Heart left ventricle (tissue), 16 donors: ENCODE results near the gene C1orf74. TPM values are rescaled to one million over a fixed set of nuclear protein-coding genes. Genes with fewer than 3 reads are reported as not detected.

Source experiments
- ATAC-seq, 4 donors: fragments of 200-7000 bp; cut with Tn5 transposase; one replicate each; pipeline ENCODE4 v1.9.1; 2020 to 2022; ENCODE audit warnings: moderate library complexity in 4 of 4, mild to moderate bottlenecking in 3 of 4, moderate number of reproducible peaks in 1 of 4
- DNase-seq, 5 donors: peaks; one replicate each; pipeline ENCODE4 v3.0.0-alpha.2; 2020
- H3K27ac ChIP-seq, 12 donors: fragments of 200-600 bp; sonication (generic) in 4 of 12; one replicate each; pipeline versions ENCODE4 v1.5.0 to v1.8.0; 2016 to 2022; ENCODE audit warnings: mild to moderate bottlenecking in 2 of 12
- H3K27me3 ChIP-seq, 9 donors: fragments of 200-600 bp; sonication (generic) in 2 of 9; one replicate each; pipeline versions ENCODE4 v1.5.1 to v1.8.0; 2016 to 2022; ENCODE audit warnings: mild to moderate bottlenecking in 3 of 9
- H3K36me3 ChIP-seq, 9 donors: fragments of 200-600 bp; sonication (generic) in 2 of 9; one replicate each; pipeline versions ENCODE4 v1.5.0 to v1.8.0; 2018 to 2022; ENCODE audit warnings: mild to moderate bottlenecking in 2 of 9
- H3K4me1 ChIP-seq, 12 donors: fragments of 200-600 bp; sonication (generic) in 4 of 12; one replicate each; pipeline versions ENCODE4 v1.5.0 to v1.8.0; 2016 to 2022; ENCODE audit warnings: mild to moderate bottlenecking in 3 of 12
- H3K4me3 ChIP-seq, 12 donors: fragments of 200-600 bp; sonication (generic) in 4 of 12; one replicate each; pipeline versions ENCODE4 v1.5.0 to v1.8.0; 2017 to 2022; ENCODE audit warnings: mild to moderate bottlenecking in 9 of 12, moderate library complexity in 4 of 12
- H3K9me3 ChIP-seq, 12 donors: fragments of 200-600 bp; sonication (generic) in 4 of 12; one replicate each; pipeline versions ENCODE4 v1.5.0 to v1.8.0; 2016 to 2022; ENCODE audit warnings: mild to moderate bottlenecking in 1 of 12
- POLR2A ChIP-seq, 2 donors: fragments of 450-650 bp; IDR thresholded peaks; one replicate each; pipeline ENCODE4 v1.6.1; 2017; ENCODE audit warnings: antibody characterized with exemption in 2 of 2, mild to moderate bottlenecking in 2 of 2, moderate library complexity in 2 of 2
- WGBS, 4 donors: extraction: QIAGEN DNeasy Blood & Tissue Kit in 2 of 4; methylation state at CpG; one replicate each; pipeline versions ENCODE4 v1.1.5 to v1.1.7; 2013 to 2018; 5-methylcytosine and 5-hydroxymethylcytosine counted together
- intact Hi-C, 10 donors: fragments of 100-400 bp; cut with DNase I; formaldehyde crosslinking; loops; one replicate each; pipeline versions ENCODE4 v1.11.1 to v1.14.2; 2022
- polyA plus RNA-seq, 2 donors: library from polyadenylated mRNA; stranded (reverse); fragments of 200-250 nt; gene quantifications; one replicate each; pipeline ENCODE4 v1.2.3, GENCODE V29; 2013
- total RNA-seq, 9 donors: library from RNA; depleted of rRNA in 2 of 9; stranded (reverse); fragments of >200 nt in 2 of 9; fragmentation: NEBNext Ultra II Directional in 3 of 9; extraction: Animal tissue kit (Norgen Biotek cat#: 25700) in 3 of 9; gene quantifications; one replicate each; pipeline versions ENCODE4 v1.1.0 to v1.2.4, GENCODE V29; 2016 to 2023
- TF ChIP-seq, protein P1 (sequence below), 12 donors: fragments of 200-600 bp; sonication (generic) in 4 of 12; IDR thresholded peaks; one replicate each; pipeline versions ENCODE4 v1.5.0 to v1.8.0; 2018 to 2022; ENCODE audit warnings: antibody characterized with exemption in 12 of 12, mild to moderate bottlenecking in 5 of 12
- donor health status: ischemic (EF 13 %, LVEDD 7.1; RV severe dilation, severe dysfunction).
- donor health status: healthy with polysubstance abuse.
- donor health status: DM: no; HTN: yes; CAD: no.
- donor health status: DM: no; HTN: no; CAD: no.
- donor health status: ischemic (EF 25% LVEDD 6.9; RV normal size, moderate dysfunction).
- donor health status: ischemic (EF 25% LVEDD 5.7; RV mildly dilated, moderate dysfunction).
- donor health status: healthy.
- donor health status: DM: yes; HTN: yes; CAD: no.
- donor health status: ischemic (EF 35%, LVEDD 5.7; RV mildly dilated, moderate dysfunction).
- donor health status: nonischemic (EF 11% LVEDD 7.7; RV severe dilation, severe dysfunction).
- donor health status: DM: yes; HTN: yes; CAD: no.
- donor health status: PGD.
- donor health status: ischemic (EF 29% LVEDD 5.4; RV normal size, mild dysfunction).
- donor health status: nonischemic (EF 23%, LVEDD 6.1; RV moderate dilation, normal function).

The C1orf74 gene
- total and polyA plus RNA-seq, 11 donors, result 1.1 to 2.6 (median 2.2) TPM

GRCh38 chr1:209807509-209807908, 23.1 kb upstream of the C1orf74 start:
- Histone ChIP-seq H3K4me1 (peaks cover 0 to 30% (median 12%) of the 10 kb centered on the region in 12 donors), H3K27ac (peak overlapping the region in 5 of 12 donors; percentile 13 to 80 (median 70)), H3K9me3 (no peaks in the 10 kb centered on the region), H3K4me3 (no peak overlapping the region), H3K27me3 (no peaks in the 10 kb centered on the region), H3K36me3 (no peaks in the 10 kb centered on the region)
- ATAC-seq (no peak), DNase-seq (no peak)
- TF ChIP-seq, protein P1, sequence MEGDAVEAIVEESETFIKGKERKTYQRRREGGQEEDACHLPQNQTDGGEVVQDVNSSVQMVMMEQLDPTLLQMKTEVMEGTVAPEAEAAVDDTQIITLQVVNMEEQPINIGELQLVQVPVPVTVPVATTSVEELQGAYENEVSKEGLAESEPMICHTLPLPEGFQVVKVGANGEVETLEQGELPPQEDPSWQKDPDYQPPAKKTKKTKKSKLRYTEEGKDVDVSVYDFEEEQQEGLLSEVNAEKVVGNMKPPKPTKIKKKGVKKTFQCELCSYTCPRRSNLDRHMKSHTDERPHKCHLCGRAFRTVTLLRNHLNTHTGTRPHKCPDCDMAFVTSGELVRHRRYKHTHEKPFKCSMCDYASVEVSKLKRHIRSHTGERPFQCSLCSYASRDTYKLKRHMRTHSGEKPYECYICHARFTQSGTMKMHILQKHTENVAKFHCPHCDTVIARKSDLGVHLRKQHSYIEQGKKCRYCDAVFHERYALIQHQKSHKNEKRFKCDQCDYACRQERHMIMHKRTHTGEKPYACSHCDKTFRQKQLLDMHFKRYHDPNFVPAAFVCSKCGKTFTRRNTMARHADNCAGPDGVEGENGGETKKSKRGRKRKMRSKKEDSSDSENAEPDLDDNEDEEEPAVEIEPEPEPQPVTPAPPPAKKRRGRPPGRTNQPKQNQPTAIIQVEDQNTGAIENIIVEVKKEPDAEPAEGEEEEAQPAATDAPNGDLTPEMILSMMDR (IDR thresholded peaks at IDR 0.05), result no peak
- TF ChIP-seq POLR2A (IDR thresholded peaks at IDR 0.05), result no peak
- 75 to 80% (median 76%) methylated on average over 4 of the region's 4 CpGs for WGBS, 4 donors
- intact Hi-C loops, result no loop called here

DNA sequence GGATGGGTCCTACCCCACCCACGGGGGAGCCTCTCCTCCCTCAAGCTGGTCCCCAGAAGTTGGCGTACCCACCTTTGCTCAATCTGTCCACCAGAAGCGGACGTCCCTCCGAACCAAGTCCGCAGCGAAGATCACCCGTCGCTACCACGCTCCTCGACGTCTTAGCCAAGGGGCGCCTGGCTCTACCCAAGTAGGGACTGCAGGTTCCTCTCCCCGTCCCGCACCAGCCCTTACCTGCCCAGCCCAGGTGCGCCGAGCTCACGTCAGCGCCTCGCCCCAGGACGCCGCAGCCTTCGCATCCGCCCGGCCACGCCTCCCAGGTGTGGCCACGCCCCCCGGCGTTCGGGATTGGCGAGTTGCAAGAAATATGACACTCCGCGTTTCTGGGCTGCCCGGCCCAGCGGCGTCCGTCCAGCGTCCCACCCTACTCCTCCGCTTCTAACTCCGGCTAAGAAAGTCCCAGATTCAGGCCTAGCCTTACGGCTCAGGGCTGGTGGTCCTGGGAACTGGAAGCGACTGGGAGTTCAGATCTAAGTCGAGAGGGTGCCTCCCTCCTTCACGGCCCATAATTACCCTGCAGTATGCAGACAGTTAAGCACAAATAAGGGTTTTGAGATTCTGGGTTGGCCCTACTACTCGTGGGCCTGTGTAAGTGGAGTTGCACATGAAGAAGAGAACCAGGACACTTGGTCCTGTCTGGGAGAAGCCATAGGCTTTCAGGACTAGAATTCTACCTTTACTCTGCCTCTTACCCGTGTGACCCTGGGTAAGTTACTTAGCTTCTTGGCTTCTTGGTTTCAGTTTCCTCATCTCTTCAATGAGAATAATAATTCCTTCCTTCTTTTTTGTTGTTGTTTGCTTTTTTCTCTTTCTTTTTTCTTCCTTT, 21.8 kb upstream of the C1orf74 start, which contains the start of gene IRF6:
TSS of gene IRF6 (minus strand) at position 268 of the 886 bp plus-strand sequence. CDS start 4,729 bp downstream, outside the sequence.
- intact Hi-C loops, result no loop called here
- Histone ChIP-seq H3K9me3 (no peaks in the 10 kb centered on the region), H3K4me1 (peaks cover 0 to 44% (median 26%) of the 10 kb centered on the region in 12 donors), H3K36me3 (no peaks in the 10 kb centered on the region), H3K27me3 (no peaks in the 10 kb centered on the region), H3K27ac (peak within 1 kb of the TSS in 6 of 12 donors; percentile 11 to 64 (median 54)), H3K4me3 (peak within 1 kb of the TSS in 10 of 12 donors; percentile 3 to 57 (median 34))
- TF ChIP-seq, protein P1 (IDR thresholded peaks at IDR 0.05), result no peak
- TF ChIP-seq POLR2A (IDR thresholded peaks at IDR 0.05), result peak in 1 of 2 donors; percentile 18
- 25 to 47% (median 37%) methylated on average over 41 to 46 of the region's 46 CpGs for WGBS, 4 donors
- ATAC-seq, result peak; percentile 12 to 73 (median 66)
- peak; percentile 57 to 79 (median 76) for DNase-seq

GRCh38 chr1:209805341-209805781, 21.0 kb upstream of the C1orf74 start:
- peaks cover 0 to 52% (median 31%) of the 10 kb centered on the region in 12 donors for H3K4me1 ChIP-seq
- DNase-seq (no peak), ATAC-seq (no peak)
- H3K4me3 ChIP-seq, result peak overlapping the region in 9 of 12 donors; percentile 12 to 57 (median 37)
- H3K36me3 ChIP-seq, result no peaks in the 10 kb centered on the region
- no peak for TF ChIP-seq POLR2A (IDR thresholded peaks at IDR 0.05)
- TF ChIP-seq, protein P1 (IDR thresholded peaks at IDR 0.05), result no peak
- WGBS, 4 donors, result 62 to 74% (median 68%) methylated on average over 9 to 19 of the region's 19 CpGs
- intact Hi-C loops, result no loop called here
- no peaks in the 10 kb centered on the region for H3K9me3 ChIP-seq
- H3K27me3 ChIP-seq, result no peaks in the 10 kb centered on the region
- peak overlapping the region in 4 of 12 donors; percentile 11 to 64 (median 56) for H3K27ac ChIP-seq

DNA sequence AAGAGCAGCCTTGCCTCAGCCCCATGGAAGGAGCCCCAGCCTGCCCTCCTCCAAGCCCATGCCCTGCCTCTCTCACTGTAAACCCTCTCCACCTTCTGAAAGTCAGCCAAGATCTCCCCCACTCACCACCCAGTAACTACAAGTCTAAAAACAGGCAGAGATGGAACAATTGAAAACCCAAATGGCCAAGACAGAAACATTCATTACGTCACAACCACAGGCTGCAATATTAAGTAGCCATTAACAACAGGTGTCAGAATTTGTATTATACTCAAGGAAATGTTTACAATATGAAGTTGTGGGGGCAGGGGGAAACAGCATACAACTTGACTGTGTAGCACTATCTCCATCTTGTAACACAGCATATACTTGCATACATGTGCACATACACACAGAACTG, 19.2 kb upstream of the C1orf74 start:
- no peaks in the 10 kb centered on the region for H3K9me3 ChIP-seq

More for the DNA sequence above, 19.2 kb upstream of the C1orf74 start:
- ATAC-seq, result no peak
- TF ChIP-seq, protein P1 (IDR thresholded peaks at IDR 0.05), result no peak
- no peak for TF ChIP-seq POLR2A (IDR thresholded peaks at IDR 0.05)
- no peaks in the 10 kb centered on the region for H3K36me3 ChIP-seq
- 80 to 90% (median 88%) methylated on average over 1 of the region's 1 CpG for WGBS, 4 donors
- no peak overlapping the region for H3K4me3 ChIP-seq
- no peaks in the 10 kb centered on the region for H3K27me3 ChIP-seq
- no peak overlapping the region for H3K27ac ChIP-seq
- intact Hi-C loops, result no loop called here
- H3K4me1 ChIP-seq, result peaks cover 0 to 52% (median 31%) of the 10 kb centered on the region in 12 donors
- no peak for DNase-seq
